A549 (cell line): ENCODE data around the gene PVALEF.

Experiments
- ESRRA ChIP-seq: fragments of 150-350 bp; IDR thresholded peaks from 2 replicates; pipeline ENCODE4 v1.6.1; 2014; ENCODE audit warnings: mild to moderate bottlenecking, low read length, borderline replicate concordance
- MAZ ChIP-seq: fragments of 150-350 bp; IDR thresholded peaks from 2 replicates; pipeline ENCODE4 v1.6.1; 2014; ENCODE audit warnings: antibody characterized with exemption, low read depth, low read length, borderline replicate concordance
- POLR2A ChIP-seq: IDR thresholded peaks from 2 replicates; pipeline ENCODE4 v1.6.1; 2012; ENCODE audit warnings: mild to moderate bottlenecking, low read length
- SMC3 ChIP-seq: fragments of >200 bp; sonication (Bioruptor Twin); formaldehyde crosslinking; IDR thresholded peaks from 3 replicates; pipeline ENCODE4 v1.6.1; 2018; ENCODE audit warnings: inconsistent platforms
- TF ChIP-seq, protein P1 (sequence below): fragments of >200 bp; sonication (Bioruptor Twin); formaldehyde crosslinking; IDR thresholded peaks from 3 replicates; pipeline ENCODE4 v1.5.1; 2016
- TF ChIP-seq, protein P2 (sequence below): fragments of 450-650 bp; IDR thresholded peaks from 2 replicates; pipeline ENCODE4 v1.6.1; 2014; ENCODE audit warnings: antibody characterized with exemption

GRCh38 chr17:81202318-81202717 is 37.0 kb downstream of the PVALEF start:
- TF ChIP-seq ESRRA (no peak), MAZ (no peak), POLR2A (no peak), SMC3 (no peak)
- TF ChIP-seq, protein P1, sequence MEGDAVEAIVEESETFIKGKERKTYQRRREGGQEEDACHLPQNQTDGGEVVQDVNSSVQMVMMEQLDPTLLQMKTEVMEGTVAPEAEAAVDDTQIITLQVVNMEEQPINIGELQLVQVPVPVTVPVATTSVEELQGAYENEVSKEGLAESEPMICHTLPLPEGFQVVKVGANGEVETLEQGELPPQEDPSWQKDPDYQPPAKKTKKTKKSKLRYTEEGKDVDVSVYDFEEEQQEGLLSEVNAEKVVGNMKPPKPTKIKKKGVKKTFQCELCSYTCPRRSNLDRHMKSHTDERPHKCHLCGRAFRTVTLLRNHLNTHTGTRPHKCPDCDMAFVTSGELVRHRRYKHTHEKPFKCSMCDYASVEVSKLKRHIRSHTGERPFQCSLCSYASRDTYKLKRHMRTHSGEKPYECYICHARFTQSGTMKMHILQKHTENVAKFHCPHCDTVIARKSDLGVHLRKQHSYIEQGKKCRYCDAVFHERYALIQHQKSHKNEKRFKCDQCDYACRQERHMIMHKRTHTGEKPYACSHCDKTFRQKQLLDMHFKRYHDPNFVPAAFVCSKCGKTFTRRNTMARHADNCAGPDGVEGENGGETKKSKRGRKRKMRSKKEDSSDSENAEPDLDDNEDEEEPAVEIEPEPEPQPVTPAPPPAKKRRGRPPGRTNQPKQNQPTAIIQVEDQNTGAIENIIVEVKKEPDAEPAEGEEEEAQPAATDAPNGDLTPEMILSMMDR, result no peak
- TF ChIP-seq, protein P2, sequence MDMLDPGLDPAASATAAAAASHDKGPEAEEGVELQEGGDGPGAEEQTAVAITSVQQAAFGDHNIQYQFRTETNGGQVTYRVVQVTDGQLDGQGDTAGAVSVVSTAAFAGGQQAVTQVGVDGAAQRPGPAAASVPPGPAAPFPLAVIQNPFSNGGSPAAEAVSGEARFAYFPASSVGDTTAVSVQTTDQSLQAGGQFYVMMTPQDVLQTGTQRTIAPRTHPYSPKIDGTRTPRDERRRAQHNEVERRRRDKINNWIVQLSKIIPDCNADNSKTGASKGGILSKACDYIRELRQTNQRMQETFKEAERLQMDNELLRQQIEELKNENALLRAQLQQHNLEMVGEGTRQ, result no peak
